GM18909 (cell line): ENCODE data around the gene ABLIM1.

Source experiments
- ATAC-seq: cut with Tn5 transposase; IDR thresholded peaks from one replicate; pipeline ENCODE4 v1.9.1; 2021; ENCODE audit warnings: mild to moderate bottlenecking; ENCODE audit not compliant: unreplicated experiment, poor library complexity

Gene ABLIM1

GRCh38 chr10:114596793-114597192, 61.3 kb downstream of the ABLIM1 start:
- no peak for ATAC-seq

- no peak for ATAC-seq
Measured at GRCh38 chr10:114593816-114594468, 64.1 kb downstream of the ABLIM1 start.

- no peak for ATAC-seq
Measured at GRCh38 chr10:114593240-114593792, 64.8 kb downstream of the ABLIM1 start.

- ATAC-seq = no peak
Measured at GRCh38 chr10:114590993-114591392, 67.1 kb downstream of the ABLIM1 start.

- ATAC-seq = no peak
Measured at GRCh38 chr10:114584419-114584818, 73.7 kb downstream of the ABLIM1 start.

GRCh38 chr10:114581071-114581470, 77.0 kb downstream of the ABLIM1 start:
- no peak for ATAC-seq

GRCh38 chr10:114577133-114577532, 80.9 kb downstream of the ABLIM1 start:
- ATAC-seq = no peak

- no peak for ATAC-seq
Measured at GRCh38 chr10:114576716-114577115, 81.4 kb downstream of the ABLIM1 start.

- ATAC-seq = no peak
Measured at GRCh38 chr10:114576132-114576487, 82.0 kb downstream of the ABLIM1 start.

- no peak for ATAC-seq
Measured at GRCh38 chr10:114575417-114576131, 82.5 kb downstream of the ABLIM1 start.

GRCh38 chr10:114573330-114574045, 84.6 kb downstream of the ABLIM1 start:
- ATAC-seq = no peak

GRCh38 chr10:114571316-114571999, 86.6 kb downstream of the ABLIM1 start:
- ATAC-seq = no peak

- ATAC-seq = no peak
Measured at GRCh38 chr10:114566064-114566463, 92.0 kb downstream of the ABLIM1 start.

- no peak for ATAC-seq
Measured at GRCh38 chr10:114565066-114565465, 93.0 kb downstream of the ABLIM1 start.

- ATAC-seq = no peak
Measured at GRCh38 chr10:114561008-114561523, 97.0 kb downstream of the ABLIM1 start.

- no peak for ATAC-seq
Measured at GRCh38 chr10:114560144-114560543, 97.9 kb downstream of the ABLIM1 start.

GRCh38 chr10:114559636-114560035, 98.4 kb downstream of the ABLIM1 start:
- no peak for ATAC-seq

- no peak for ATAC-seq
Measured at GRCh38 chr10:114557854-114558253, 100.2 kb downstream of the ABLIM1 start.

- ATAC-seq = no peak
Measured at GRCh38 chr10:114556236-114557122, 101.6 kb downstream of the ABLIM1 start.
